ENCODE measurements around the gene KCNK18. TPM values are rescaled to one million over a fixed set of nuclear protein-coding genes. Genes with fewer than 3 reads are reported as not detected.

The KCNK18 gene
- total RNA-seq, 1 donor from 2014 or later = not detected

- no peaks in the 10 kb centered on the region for H3K9me3 ChIP-seq
- no peak for TF ChIP-seq CTCF (IDR thresholded peaks at IDR 0.05)
- intact Hi-C loops (cut with DNase I) = no loop called here
- H3K4me3 ChIP-seq = no peak overlapping the region
- no peaks in the 10 kb centered on the region for H3K4me1 ChIP-seq
- ATAC-seq = no peak
- H3K27me3 ChIP-seq (ENCODE audit: low read depth) = peaks cover 4% of the 10 kb centered on the region
- H3K36me3 ChIP-seq = no peaks in the 10 kb centered on the region
- DNase-seq = no peak
- H3K27ac ChIP-seq = no peak overlapping the region
Observed at GRCh38 chr10:117204316-117204715, 7.0 kb downstream of the KCNK18 start.

GRCh38 chr10:117212176-117212575, 14.9 kb downstream of the KCNK18 start:
- H3K27ac ChIP-seq = no peak overlapping the region
- H3K27me3 ChIP-seq (ENCODE audit: low read depth) = peaks cover 19% of the 10 kb centered on the region
- no peaks in the 10 kb centered on the region for H3K36me3 ChIP-seq
- peaks cover 7% of the 10 kb centered on the region for H3K9me3 ChIP-seq
- no peak for TF ChIP-seq CTCF (IDR thresholded peaks at IDR 0.05)
- intact Hi-C loops (cut with DNase I) = no loop called here
- peaks cover 11% of the 10 kb centered on the region for H3K4me1 ChIP-seq
- ATAC-seq (no peak), DNase-seq (no peak)
- H3K4me3 ChIP-seq = no peak overlapping the region

GRCh38 chr10:117214401-117214800, 17.1 kb downstream of the KCNK18 start:
- intact Hi-C loops (cut with DNase I) = no loop called here

GRCh38 chr10:117215079-117215478, 17.8 kb downstream of the KCNK18 start:
- no peak overlapping the region for H3K27ac ChIP-seq
- no peaks in the 10 kb centered on the region for H3K36me3 ChIP-seq
- TF ChIP-seq CTCF (IDR thresholded peaks at IDR 0.05) = no peak
- intact Hi-C loops (cut with DNase I) = no loop called here
- ATAC-seq (no peak), DNase-seq (no peak)
- no peak overlapping the region for H3K4me3 ChIP-seq
- peaks cover 32% of the 10 kb centered on the region for H3K27me3 ChIP-seq (ENCODE audit: low read depth)
- peaks cover 7% of the 10 kb centered on the region for H3K9me3 ChIP-seq
- peaks cover 14% of the 10 kb centered on the region for H3K4me1 ChIP-seq

More at GRCh38 chr10:117214401-117214800, 17.1 kb downstream of the KCNK18 start:
- H3K27ac ChIP-seq = no peak overlapping the region
- H3K27me3 ChIP-seq (ENCODE audit: low read depth) = peaks cover 32% of the 10 kb centered on the region
- no peak for TF ChIP-seq CTCF (IDR thresholded peaks at IDR 0.05)
- DNase-seq (no peak), ATAC-seq (no peak)
- H3K4me1 ChIP-seq = peaks cover 14% of the 10 kb centered on the region
- peaks cover 7% of the 10 kb centered on the region for H3K9me3 ChIP-seq
- no peaks in the 10 kb centered on the region for H3K36me3 ChIP-seq
- no peak overlapping the region for H3K4me3 ChIP-seq

GRCh38 chr10:117216028-117216427, 18.7 kb downstream of the KCNK18 start:
- peaks cover 14% of the 10 kb centered on the region for H3K4me1 ChIP-seq
- intact Hi-C loops (cut with DNase I) = no loop called here

More at GRCh38 chr10:117216028-117216427, 18.7 kb downstream of the KCNK18 start:
- no peak for TF ChIP-seq CTCF (IDR thresholded peaks at IDR 0.05)
- Histone ChIP-seq H3K9me3 (peaks cover 7% of the 10 kb centered on the region), H3K27me3 (ENCODE audit: low read depth) (peaks cover 32% of the 10 kb centered on the region), H3K4me3 (no peak overlapping the region), H3K27ac (no peak overlapping the region), H3K36me3 (no peaks in the 10 kb centered on the region)
- ATAC-seq = no peak
- no peak for DNase-seq

Measured in lower lobe of right lung (tissue), 2 donors.